ENCODE results near the gene ZNF71.

ZNF71 gene

GRCh38 chr19:56597696-56598095, 2.6 kb downstream of the ZNF71 start:
- H3K4me3 ChIP-seq (ENCODE audit: control insufficient read depth, low read depth, low read length): no peak overlapping the region
- no peak for TF ChIP-seq CTCF (IDR thresholded peaks at IDR 0.05; ENCODE audit: control insufficient read depth, insufficient read depth, low read depth, low read length, missing control alignments)
- DNase-seq (ENCODE audit: low read depth): no peak

- no peak overlapping the region for H3K4me3 ChIP-seq (ENCODE audit: control insufficient read depth, low read depth, low read length)
- DNase-seq (ENCODE audit: low read depth): no peak
- TF ChIP-seq CTCF (IDR thresholded peaks at IDR 0.05; ENCODE audit: control insufficient read depth, insufficient read depth, low read depth, low read length, missing control alignments): no peak
Observed at GRCh38 chr19:56601375-56601774, 6.3 kb downstream of the ZNF71 start.

GRCh38 chr19:56603829-56604228, 8.7 kb downstream of the ZNF71 start:
- DNase-seq (ENCODE audit: low read depth): no peak
- TF ChIP-seq CTCF (IDR thresholded peaks at IDR 0.05; ENCODE audit: control insufficient read depth, insufficient read depth, low read depth, low read length, missing control alignments): no peak
- H3K4me3 ChIP-seq (ENCODE audit: control insufficient read depth, low read depth, low read length): no peak overlapping the region

GRCh38 chr19:56608274-56608964, 13.3 kb downstream of the ZNF71 start:
- TF ChIP-seq CTCF (IDR thresholded peaks at IDR 0.05; ENCODE audit: control insufficient read depth, insufficient read depth, low read depth, low read length, missing control alignments): no peak
- DNase-seq (ENCODE audit: low read depth): no peak
- H3K4me3 ChIP-seq (ENCODE audit: control insufficient read depth, low read depth, low read length): no peak overlapping the region

- no peak for DNase-seq (ENCODE audit: low read depth)
- no peak overlapping the region for H3K4me3 ChIP-seq (ENCODE audit: control insufficient read depth, low read depth, low read length)
- TF ChIP-seq CTCF (IDR thresholded peaks at IDR 0.05; ENCODE audit: control insufficient read depth, insufficient read depth, low read depth, low read length, missing control alignments): no peak
Observed at GRCh38 chr19:56611288-56611687, 16.2 kb downstream of the ZNF71 start.

GRCh38 chr19:56612737-56613136, 17.6 kb downstream of the ZNF71 start:
- no peak for TF ChIP-seq CTCF (IDR thresholded peaks at IDR 0.05; ENCODE audit: control insufficient read depth, insufficient read depth, low read depth, low read length, missing control alignments)
- no peak for DNase-seq (ENCODE audit: low read depth)
- no peak overlapping the region for H3K4me3 ChIP-seq (ENCODE audit: control insufficient read depth, low read depth, low read length)

Data from AG09309 (cell line).